ENCODE data around the gene ZNF438.

GRCh38 chr10:30821994-30822692, 209.5 kb downstream of the ZNF438 start:
- TF ChIP-seq EP300 (IDR thresholded peaks at IDR 0.05) (no peak), POLR2A (IDR thresholded peaks at IDR 0.05) (no peak), CTCF (IDR thresholded peaks at IDR 0.05) (no peak)
